ENCODE results near the gene ADO.

ADO gene

GRCh38 chr10:62817766-62818425, 13.4 kb downstream of the ADO start:
- DNase-seq (ENCODE audit: low read depth): no peak
- peak; percentile 90 for TF ChIP-seq CTCF (IDR thresholded peaks at IDR 0.05; ENCODE audit: low read depth, low read length, missing control alignments)
- peak overlapping the region; percentile 83 for H3K4me3 ChIP-seq (ENCODE audit: low read depth, low read length)

- peak; percentile 17 for TF ChIP-seq CTCF (IDR thresholded peaks at IDR 0.05; ENCODE audit: low read depth, low read length, missing control alignments)
- DNase-seq (ENCODE audit: low read depth): no peak
- peak overlapping the region; percentile 83 for H3K4me3 ChIP-seq (ENCODE audit: low read depth, low read length)
These were observed 14.0 kb downstream of the ADO start for GRCh38 chr10:62818426-62819011.

GRCh38 chr10:62819141-62819920, 14.8 kb downstream of the ADO start:
- no peak overlapping the region for H3K4me3 ChIP-seq (ENCODE audit: low read depth, low read length)
- no peak for TF ChIP-seq CTCF (IDR thresholded peaks at IDR 0.05; ENCODE audit: low read depth, low read length, missing control alignments)
- DNase-seq (ENCODE audit: low read depth): no peak

- no peak for DNase-seq (ENCODE audit: low read depth)
- no peak for TF ChIP-seq CTCF (IDR thresholded peaks at IDR 0.05; ENCODE audit: low read depth, low read length, missing control alignments)
- H3K4me3 ChIP-seq (ENCODE audit: low read depth, low read length): no peak overlapping the region
These were observed 16.1 kb downstream of the ADO start for GRCh38 chr10:62820586-62820985.

- TF ChIP-seq CTCF (IDR thresholded peaks at IDR 0.05; ENCODE audit: low read depth, low read length, missing control alignments): no peak
- no peak overlapping the region for H3K4me3 ChIP-seq (ENCODE audit: low read depth, low read length)
- no peak for DNase-seq (ENCODE audit: low read depth)
These were observed 21.8 kb downstream of the ADO start for GRCh38 chr10:62826273-62826672.

GRCh38 chr10:62829622-62830021, 25.1 kb downstream of the ADO start:
- TF ChIP-seq CTCF (IDR thresholded peaks at IDR 0.05; ENCODE audit: low read depth, low read length, missing control alignments): no peak
- DNase-seq (ENCODE audit: low read depth): no peak
- H3K4me3 ChIP-seq (ENCODE audit: low read depth, low read length): no peak overlapping the region

Data from GM12864 (cell line).